GM12878 (cell line): ENCODE data around the gene CACNA2D3. TPM values are rescaled to one million over a fixed set of nuclear protein-coding genes. Genes with fewer than 3 reads are reported as not detected.

Source experiments
- ATAC-seq: fragments of 200-7000 bp; cut with Tn5 transposase; 3 replicates; pipeline ENCODE4 v1.9.1; 2020; ENCODE audit warnings: mild to moderate bottlenecking, moderate library complexity
- BruUV-seq: library from RNA; stranded (reverse); fragments of 400-500 nt; replicated peaks from 2 replicates; lab custom pipeline; 2021; lab: Mats Ljungman, UMichigan
- CTCF ChIA-PET: fragments of 300-600 bp; sonication (Branson Sonifier 250); formaldehyde crosslinking; extraction: SDS; loops from one replicate; lab custom pipeline; 2021; ENCODE audit warnings: inconsistent platforms; lab: Yijun Ruan, JAX
- POLR2A ChIA-PET: fragments of 350-600 bp; formaldehyde crosslinking; extraction: SDS; loops from one replicate; lab custom pipeline; 2021; ENCODE audit warnings: inconsistent platforms; lab: Charles Lee
- RAD21 ChIA-PET: fragments of 300-600 bp; sonication (Branson Sonifier 250); formaldehyde crosslinking; loops from one replicate; lab custom pipeline; 2023; ENCODE audit warnings: antibody characterized with exemption; ENCODE audit not compliant: unreplicated experiment; lab: Charles Lee
- SMC1A ChIA-PET: fragments of 300-600 bp; sonication (Branson Sonifier 250); formaldehyde crosslinking; loops from one replicate; lab custom pipeline; 2023; ENCODE audit not compliant: unreplicated experiment, uncharacterized antibody; lab: Charles Lee
- DNase-seq: peaks from one replicate; pipeline ENCODE4 v3.0.0-alpha.2; 2011; ENCODE audit warnings: low read depth, low spot score
- FAIRE-seq: peaks from 3 replicates; lab custom pipeline; 2011; peaks lifted over from hg19 to GRCh38; lab: Jason Lieb, UNC
- H2AFZ ChIP-seq: 2 replicates; pipeline ENCODE4 v1.6.0; 2011; ENCODE audit warnings: low read depth, low read length, control low read depth; ENCODE audit not compliant: control insufficient read depth
- H3K27ac ChIP-seq: 2 replicates; pipeline ENCODE4 v1.5.1; 2011; ENCODE audit warnings: control low read depth; ENCODE audit not compliant: control insufficient read depth, insufficient read depth
- H3K27me3 ChIP-seq, 2 experiments: replicated peaks in 1 of 2; 2 replicates each; pipeline versions ENCODE4 v1.6.0 to v1.6.1; 2011; ENCODE audit warnings: low read length in 1 of 2; ENCODE audit not compliant: control insufficient read depth in 2 of 2, insufficient read depth in 2 of 2
- H3K36me3 ChIP-seq, 2 experiments: 2 replicates each; pipeline ENCODE4 v1.5.1; 2011; ENCODE audit warnings: low read length in 1 of 2; ENCODE audit not compliant: control insufficient read depth in 2 of 2, insufficient read depth in 2 of 2
- H3K4me1 ChIP-seq: 2 replicates; pipeline ENCODE4 v1.6.1; 2011; ENCODE audit warnings: mild to moderate bottlenecking, low read length, moderate library complexity, mixed read lengths; ENCODE audit not compliant: control insufficient read depth, insufficient read depth
- H3K4me2 ChIP-seq: 2 replicates; pipeline ENCODE4 v1.6.0; 2011; ENCODE audit warnings: control low read depth; ENCODE audit not compliant: control insufficient read depth, insufficient read depth
- H3K4me3 ChIP-seq: fragments of 200-600 bp; sonication (generic); 2 replicates; pipeline ENCODE4 v1.5.1; 2016
- H3K79me2 ChIP-seq: 2 replicates; pipeline ENCODE4 v1.6.0; 2011; ENCODE audit warnings: low read length; ENCODE audit not compliant: control insufficient read depth, insufficient read depth
- H3K9ac ChIP-seq: 2 replicates; pipeline ENCODE4 v1.8.0; 2011; ENCODE audit warnings: low read length, control low read depth, mixed read lengths; ENCODE audit not compliant: control insufficient read depth, insufficient read depth
- H3K9me3 ChIP-seq: replicated peaks from 3 replicates; pipeline ENCODE4 v1.5.1; 2011; ENCODE audit warnings: mild to moderate bottlenecking, low read length; ENCODE audit not compliant: control insufficient read depth, insufficient read depth
- H4K20me1 ChIP-seq: 2 replicates; pipeline ENCODE4 v1.6.0; 2011; ENCODE audit not compliant: control insufficient read depth, insufficient read depth
- BHLHE40 ChIP-seq, 2 experiments: fragments of 450-650 bp in 1 of 2; IDR thresholded peaks; 2 replicates each; pipeline ENCODE4 v1.6.1; 2011 to 2017; ENCODE audit warnings: low read depth in 2 of 2, borderline replicate concordance in 1 of 2, improper control_type of control experiment in 1 of 2, low read length in 1 of 2, mild to moderate bottlenecking in 1 of 2
- BMI1 ChIP-seq: fragments of 450-650 bp; IDR thresholded peaks from 2 replicates; pipeline ENCODE4 v1.6.1; 2016; ENCODE audit warnings: mild to moderate bottlenecking, moderate library complexity, borderline replicate concordance
- CHD4 ChIP-seq: fragments of 200-600 bp; sonication (generic); IDR thresholded peaks from 2 replicates; pipeline ENCODE4 v1.6.1; 2016; ENCODE audit warnings: mild to moderate bottlenecking
- HDGF ChIP-seq: fragments of 450-650 bp; IDR thresholded peaks from 2 replicates; pipeline ENCODE4 v1.6.1; 2016; ENCODE audit warnings: antibody characterized with exemption
- IKZF2 ChIP-seq, 2 experiments: fragments of 450-650 bp; IDR thresholded peaks; 2 replicates each; pipeline ENCODE4 v1.6.1; 2017; ENCODE audit warnings: mild to moderate bottlenecking in 2 of 2, moderate library complexity in 2 of 2
- IRF3 ChIP-seq: fragments of 450-650 bp; IDR thresholded peaks from 2 replicates; pipeline ENCODE4 v1.6.1; 2014; ENCODE audit warnings: mild to moderate bottlenecking
- JUNB ChIP-seq: IDR thresholded peaks from 2 replicates; pipeline ENCODE4 v1.6.1; 2016; ENCODE audit warnings: antibody characterized with exemption, mild to moderate bottlenecking
- MAX ChIP-seq: IDR thresholded peaks from 2 replicates; pipeline ENCODE4 v1.6.1; 2012; ENCODE audit warnings: low read depth, low read length, improper control_type of control experiment
- MLLT1 ChIP-seq: fragments of 450-650 bp; IDR thresholded peaks from 2 replicates; pipeline ENCODE4 v1.6.1; 2016; ENCODE audit warnings: mild to moderate bottlenecking
- NFYA ChIP-seq: IDR thresholded peaks from 2 replicates; pipeline ENCODE4 v1.6.1; 2011; ENCODE audit warnings: low read depth, mild to moderate bottlenecking, low read length, improper control_type of control experiment, borderline replicate concordance
- NR2C2 ChIP-seq: IDR thresholded peaks from 2 replicates; pipeline ENCODE4 v1.6.1; 2011; ENCODE audit warnings: borderline replicate concordance, low read depth; ENCODE audit not compliant: control insufficient read depth, insufficient read length
- PAX8 ChIP-seq: fragments of 450-650 bp; IDR thresholded peaks from 2 replicates; pipeline ENCODE4 v1.6.1; 2017; ENCODE audit warnings: mild to moderate bottlenecking, moderate library complexity
- POU2F2 ChIP-seq: IDR thresholded peaks from 3 replicates; pipeline ENCODE4 v1.6.1; 2011; ENCODE audit warnings: low read depth, mild to moderate bottlenecking, low read length, borderline replicate concordance
- REST ChIP-seq: IDR thresholded peaks from 2 replicates; pipeline ENCODE4 v1.6.1; 2012; ENCODE audit warnings: mild to moderate bottlenecking, low read depth, low read length
- RFX5 ChIP-seq: IDR thresholded peaks from 2 replicates; pipeline ENCODE4 v1.6.1; 2011; ENCODE audit warnings: low read depth, low read length, improper control_type of control experiment
- SIN3A ChIP-seq: IDR thresholded peaks from 2 replicates; pipeline ENCODE4 v1.6.1; 2012; ENCODE audit warnings: low read depth, low read length, improper control_type of control experiment
- TARDBP ChIP-seq: IDR thresholded peaks from 2 replicates; pipeline ENCODE4 v1.6.1; 2016; ENCODE audit warnings: borderline replicate concordance
- YBX1 ChIP-seq: fragments of 450-650 bp; IDR thresholded peaks from 2 replicates; pipeline ENCODE4 v1.6.1; 2016; ENCODE audit warnings: antibody characterized with exemption
- ZNF217 ChIP-seq: fragments of 450-650 bp; IDR thresholded peaks from 2 replicates; pipeline ENCODE4 v1.6.1; 2017; ENCODE audit warnings: antibody characterized with exemption, mild to moderate bottlenecking
- ZNF274 ChIP-seq: IDR thresholded peaks from one replicate; pipeline ENCODE4 v1.8.0; 2011; ENCODE audit not compliant: insufficient read length, insufficient read depth
- WGBS: methylation state at CpG from one replicate; pipeline ENCODE4 v1.1.6; 2016; ENCODE audit warnings: low lambda C conversion rate; ENCODE audit not compliant: insufficient replicate concordance, insufficient coverage; ENCODE audit errors: missing lambda C conversion rate; 5-methylcytosine and 5-hydroxymethylcytosine counted together
- in situ Hi-C: fragments of 300-500 bp; cut with MboI; formaldehyde crosslinking; loops from 9 replicates; pipeline ENCODE4 v1.14.3; 2018; ENCODE audit warnings: mixed read lengths
- intact Hi-C: fragments of 100-400 bp; cut with micrococcal nuclease; formaldehyde crosslinking; loops from one replicate; pipeline ENCODE4 v1.14.2; 2022; ENCODE audit not compliant: unreplicated experiment
- polyA plus RNA-seq, 11 experiments: library from polyadenylated mRNA; depleted of rRNA in 4 of 11; unstranded in 6 of 11; stranded (reverse) in 5 of 11; fragments of >200 nt; fragmentation: Nextera tagmentation in 4 of 11; fragmentation: Illumina TruSeq in 1 of 11; extraction: Ambion mirVana in 4 of 11; extraction: Trizol in 1 of 11; gene quantifications; 1 replicate in 1 of 11; 2 replicates in 10 of 11; pipeline versions ENCODE4 v1.2.1 to v1.2.3, GENCODE V29; 2011 to 2016; ENCODE audit warnings: inconsistent platforms in 2 of 11, missing spikeins in 2 of 11, low read depth in 1 of 11
- total RNA-seq, 4 experiments: library from RNA; depleted of rRNA in 3 of 4; stranded (reverse); fragments of >200 nt in 3 of 4; fragmentation: Illumina TruSeq in 1 of 4; extraction: Trizol in 1 of 4; gene quantifications; 2 replicates each; pipeline versions ENCODE4 v1.2.1 to v1.2.3, GENCODE V29; 2013 to 2021

CACNA2D3 gene
- total and polyA plus RNA-seq, 10 of the 15 experiments (the other 5 are each of a cell fraction or from before 2014, with no cell fraction given), result not detected

GRCh38 chr3:54892168-54892567, 769.8 kb downstream of the CACNA2D3 start (continued):
- no peak for TF ChIP-seq RFX5
- no peak for TF ChIP-seq POU2F2
- TF ChIP-seq CHD4, result no peak

- Histone ChIP-seq H3K4me3 (no peak overlapping the region), H3K27me3 (no peaks in the 10 kb centered on the region), H3K4me2 (no peak overlapping the region), H3K27ac (no peak overlapping the region), H2AFZ (no peak overlapping the region), H3K9me3 (no peaks in the 10 kb centered on the region), H3K36me3 (no peaks in the 10 kb centered on the region), H3K79me2 (no peaks in the 10 kb centered on the region), H4K20me1 (no peaks in the 10 kb centered on the region), H3K9ac (no peak overlapping the region), H3K4me1 (no peaks in the 10 kb centered on the region)
- BruUV-seq, result no TSS peak
- POLR2A ChIA-PET, result no interaction called here
- ATAC-seq (no peak), FAIRE-seq (no peak), DNase-seq (no peak)
- intact Hi-C loops, result no loop called here
- in situ Hi-C loops, result no loop called here
- WGBS, result 56% methylated on average over 4 of the region's 4 CpGs
- SMC1A ChIA-PET, result no interaction called here
- CTCF ChIA-PET, result interaction anchor here (0.9 kb wide), 1 partner anchor 13 kb away, joined by 3 read pairs; no protein-coding TSS in a partner anchor
- RAD21 ChIA-PET, result no interaction called here
- TF ChIP-seq HDGF, result no peak
- TF ChIP-seq NFYA, result no peak
- TF ChIP-seq MLLT1, result no peak
- no peak for TF ChIP-seq MAX
- no peak for TF ChIP-seq BHLHE40 (IDR thresholded peaks at IDR 0.05; ENCODE audit: borderline replicate concordance in 1 of 2, low read depth in 2 of 2, low read length in 1 of 2)
- no peak for TF ChIP-seq PAX8
- no peak for TF ChIP-seq IRF3
- no peak for TF ChIP-seq NR2C2
- no peak for TF ChIP-seq IKZF2 (IDR thresholded peaks at IDR 0.05)
- TF ChIP-seq TARDBP, result no peak
- no peak for TF ChIP-seq ZNF274
- no peak for TF ChIP-seq BMI1
- no peak for TF ChIP-seq YBX1
- no peak for TF ChIP-seq SIN3A
- TF ChIP-seq REST, result no peak
- TF ChIP-seq ZNF217, result no peak
- TF ChIP-seq JUNB, result no peak
Observed at GRCh38 chr3:54895613-54896012, 773.3 kb downstream of the CACNA2D3 start.
